OCI-LY7 (cell line): Measurements from ENCODE around the gene CNOT1. TPM values are rescaled to one million over a fixed set of nuclear protein-coding genes. Genes with fewer than 3 reads are reported as not detected.

Experiments used
- BruUV-seq: library from RNA; stranded (reverse); fragments of 400-500 nt; replicated peaks from 2 replicates; lab custom pipeline; 2021; lab: Mats Ljungman, UMichigan
- CTCF ChIA-PET: fragments of 300-600 bp; sonication (Branson Sonifier 250); formaldehyde crosslinking; loops from one replicate; lab custom pipeline; 2022; ENCODE audit warnings: antibody characterized with exemption; ENCODE audit not compliant: unreplicated experiment; lab: Charles Lee
- POLR2A ChIA-PET: fragments of 300-600 bp; sonication (Branson Sonifier 250); formaldehyde crosslinking; loops from one replicate; lab custom pipeline; 2022; ENCODE audit warnings: antibody characterized with exemption; lab: Charles Lee
- DNase-seq: peaks from one replicate; pipeline ENCODE4 v3.0.0-alpha.2; 2015; ENCODE audit warnings: low spot score
- H2AFZ ChIP-seq: fragments of 200-600 bp; sonication (generic), shearing (Covaris generic); 2 replicates; pipeline ENCODE4 v1.6.1; 2014; ENCODE audit warnings: mild to moderate bottlenecking, antibody characterized with exemption, low read length, moderate library complexity
- H3K27ac ChIP-seq: fragments of 200-600 bp; sonication (generic); 2 replicates; pipeline ENCODE4 v1.5.1; 2014; ENCODE audit warnings: mixed run types, low read depth, mild to moderate bottlenecking, moderate library complexity, low read length, inconsistent platforms; ENCODE audit not compliant: poor library complexity, severe bottlenecking
- H3K36me3 ChIP-seq: fragments of 200-600 bp; sonication (generic); 2 replicates; pipeline ENCODE4 v1.6.1; 2014; ENCODE audit warnings: mild to moderate bottlenecking, antibody characterized with exemption, low read length, moderate library complexity, mixed read lengths; ENCODE audit not compliant: insufficient read depth
- H3K4me1 ChIP-seq: fragments of 200-600 bp; sonication (generic); 2 replicates; pipeline ENCODE4 v1.5.1; 2014; ENCODE audit warnings: mild to moderate bottlenecking, low read length; ENCODE audit not compliant: insufficient read depth, poor library complexity, severe bottlenecking
- H3K4me2 ChIP-seq: fragments of 200-600 bp; sonication (generic); 2 replicates; pipeline ENCODE4 v1.6.1; 2014; ENCODE audit warnings: mild to moderate bottlenecking, low read length
- H3K4me3 ChIP-seq: fragments of 200-600 bp; sonication (generic); 2 replicates; pipeline ENCODE4 v1.5.1; 2014; ENCODE audit warnings: mild to moderate bottlenecking, low read depth, low read length; ENCODE audit not compliant: poor library complexity, severe bottlenecking
- H3K79me2 ChIP-seq: fragments of 200-600 bp; sonication (generic); 2 replicates; pipeline ENCODE4 v1.6.1; 2016; ENCODE audit warnings: low read depth, mild to moderate bottlenecking, low read length, moderate library complexity, mixed read lengths; ENCODE audit not compliant: insufficient read depth
- H3K9me2 ChIP-seq: fragments of 200-600 bp; sonication (generic); 2 replicates; pipeline ENCODE4 v1.6.1; 2016; ENCODE audit warnings: mild to moderate bottlenecking, low read length, mixed read lengths; ENCODE audit not compliant: insufficient read depth
- H3K9me3 ChIP-seq: fragments of 200-600 bp; sonication (generic); 2 replicates; pipeline ENCODE4 v1.6.1; 2014; ENCODE audit warnings: mild to moderate bottlenecking, mixed run types, low read length, mixed read lengths
- H4K20me1 ChIP-seq: fragments of 200-600 bp; sonication (generic); 2 replicates; pipeline ENCODE4 v1.6.1; 2014; ENCODE audit warnings: mild to moderate bottlenecking, antibody characterized with exemption, low read length, moderate library complexity, mixed read lengths; ENCODE audit not compliant: insufficient read depth
- EZH2phosphoT487 ChIP-seq: fragments of 200-600 bp; sonication (generic); IDR thresholded peaks from 2 replicates; pipeline ENCODE4 v1.6.1; 2018; ENCODE audit warnings: low read depth, borderline replicate concordance, mild to moderate bottlenecking, mixed run types, antibody characterized with exemption, low read length, moderate library complexity, mixed read lengths
- intact Hi-C: fragments of 100-400 bp; cut with micrococcal nuclease; formaldehyde crosslinking; loops from one replicate; pipeline ENCODE4 v1.10.0; 2022; ENCODE audit not compliant: unreplicated experiment
- total RNA-seq, 2 experiments: library from RNA; depleted of rRNA in 1 of 2; stranded (reverse); fragments of >200 nt in 1 of 2; shearing (Covaris generic) in 1 of 2; gene quantifications; 2 replicates each; pipeline ENCODE4 v1.2.3, GENCODE V29; 2014 to 2022
- TF ChIP-seq, protein P1 (sequence below): fragments of 200-600 bp; sonication (generic); conservative IDR thresholded peaks from 2 replicates; pipeline ENCODE4 v1.5.1; 2014; ENCODE audit warnings: mild to moderate bottlenecking, antibody characterized with exemption, low read length, moderate library complexity, mixed read lengths

Gene CNOT1
- total RNA-seq, 2 experiments from 2014 or later, result 230 to 288 TPM

DNA sequence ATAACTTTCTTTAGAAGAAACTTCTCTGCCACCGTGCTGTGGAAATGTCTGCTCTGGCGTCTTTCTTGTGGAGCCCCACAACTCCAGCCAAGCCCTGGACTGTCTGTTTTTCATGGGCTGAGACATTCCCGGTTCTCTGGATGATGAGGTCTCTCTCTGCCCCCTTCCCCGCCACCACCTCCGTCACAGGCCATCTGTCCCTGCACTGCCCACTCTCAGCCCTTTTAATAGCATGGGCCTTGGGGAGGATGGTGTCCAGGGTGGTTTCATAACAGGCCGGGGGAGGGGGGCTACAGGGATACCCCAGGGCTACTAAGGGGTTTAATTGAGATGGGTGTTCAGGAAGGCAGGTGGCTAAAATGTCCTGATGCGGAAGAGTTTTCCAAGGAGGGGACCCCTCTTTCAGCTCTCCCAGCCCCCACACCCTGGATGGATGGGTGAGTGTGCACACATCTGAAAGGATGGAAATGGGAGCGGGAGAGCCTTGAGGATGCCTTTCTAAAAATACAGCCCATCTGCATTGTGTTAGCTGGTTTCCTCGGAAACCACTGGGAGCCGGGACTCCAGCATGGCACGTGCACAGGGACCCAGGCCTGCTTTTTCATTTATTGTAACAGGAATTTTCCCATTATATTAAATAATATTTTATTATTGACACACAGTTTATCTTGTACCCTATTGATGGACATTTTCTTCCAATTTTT, 144.3 kb downstream of the CNOT1 start:
- POLR2A ChIA-PET, result interaction anchor here (0.5 to 1.0 kb wide), 6 partner anchors 65 to 192 kb away, joined by 3 to 11 read pairs (median 4); no protein-coding TSS in a partner anchor
- Histone ChIP-seq H2AFZ (no peak overlapping the region), H4K20me1 (no peaks in the 10 kb centered on the region), H3K79me2 (no peaks in the 10 kb centered on the region), H3K4me3 (no peak overlapping the region), H3K4me1 (peaks cover 9% of the 10 kb centered on the region), H3K36me3 (no peaks in the 10 kb centered on the region), H3K4me2 (no peak overlapping the region), H3K27ac (no peak overlapping the region), H3K9me3 (no peaks in the 10 kb centered on the region), H3K9me2 (no peaks in the 10 kb centered on the region)
- intact Hi-C loops, result no loop called here
- DNase-seq, result no peak
- CTCF ChIA-PET, result interaction anchor here (0.5 to 1.2 kb wide), 5 partner anchors 10 to 107 kb away, joined by 3 to 5 read pairs (median 3); no protein-coding TSS in a partner anchor
- TF ChIP-seq, protein P1, sequence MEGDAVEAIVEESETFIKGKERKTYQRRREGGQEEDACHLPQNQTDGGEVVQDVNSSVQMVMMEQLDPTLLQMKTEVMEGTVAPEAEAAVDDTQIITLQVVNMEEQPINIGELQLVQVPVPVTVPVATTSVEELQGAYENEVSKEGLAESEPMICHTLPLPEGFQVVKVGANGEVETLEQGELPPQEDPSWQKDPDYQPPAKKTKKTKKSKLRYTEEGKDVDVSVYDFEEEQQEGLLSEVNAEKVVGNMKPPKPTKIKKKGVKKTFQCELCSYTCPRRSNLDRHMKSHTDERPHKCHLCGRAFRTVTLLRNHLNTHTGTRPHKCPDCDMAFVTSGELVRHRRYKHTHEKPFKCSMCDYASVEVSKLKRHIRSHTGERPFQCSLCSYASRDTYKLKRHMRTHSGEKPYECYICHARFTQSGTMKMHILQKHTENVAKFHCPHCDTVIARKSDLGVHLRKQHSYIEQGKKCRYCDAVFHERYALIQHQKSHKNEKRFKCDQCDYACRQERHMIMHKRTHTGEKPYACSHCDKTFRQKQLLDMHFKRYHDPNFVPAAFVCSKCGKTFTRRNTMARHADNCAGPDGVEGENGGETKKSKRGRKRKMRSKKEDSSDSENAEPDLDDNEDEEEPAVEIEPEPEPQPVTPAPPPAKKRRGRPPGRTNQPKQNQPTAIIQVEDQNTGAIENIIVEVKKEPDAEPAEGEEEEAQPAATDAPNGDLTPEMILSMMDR, result no peak
- TF ChIP-seq EZH2phosphoT487, result no peak
- BruUV-seq, result no TSS peak

DNA sequence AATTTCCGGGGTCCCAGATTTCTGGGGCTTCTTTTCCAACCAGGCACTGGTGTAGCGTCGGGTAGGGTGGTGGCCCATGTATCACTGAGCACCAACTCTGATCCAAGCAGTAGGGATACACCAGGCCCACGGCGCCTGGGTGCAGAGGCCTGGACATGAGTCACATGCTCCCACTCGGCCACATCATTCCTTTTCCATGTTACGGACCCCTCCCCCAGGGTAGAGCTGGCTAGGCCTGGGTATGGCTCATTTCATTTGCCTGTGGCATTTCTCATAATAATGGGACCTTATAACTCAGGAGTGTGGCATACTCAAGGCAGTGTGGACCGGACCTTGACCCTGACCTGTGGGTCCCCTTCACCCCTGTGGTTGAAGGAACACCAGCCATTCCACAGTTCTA, 147.7 kb downstream of the CNOT1 start:
- H3K27ac ChIP-seq, result no peak overlapping the region
- POLR2A ChIA-PET, result no interaction called here
- intact Hi-C loops, result no loop called here
- DNase-seq, result no peak
- BruUV-seq, result no TSS peak
- no peak overlapping the region for H3K4me3 ChIP-seq
- CTCF ChIA-PET, result no interaction called here
- H3K4me2 ChIP-seq, result no peak overlapping the region
- no peaks in the 10 kb centered on the region for H3K9me3 ChIP-seq
- TF ChIP-seq EZH2phosphoT487, result no peak
- TF ChIP-seq, protein P1, result no peak
- no peaks in the 10 kb centered on the region for H3K36me3 ChIP-seq
- no peaks in the 10 kb centered on the region for H4K20me1 ChIP-seq
- H2AFZ ChIP-seq, result no peak overlapping the region
- H3K79me2 ChIP-seq, result no peaks in the 10 kb centered on the region
- H3K9me2 ChIP-seq, result no peaks in the 10 kb centered on the region
- H3K4me1 ChIP-seq, result peaks cover 13% of the 10 kb centered on the region
